Activated CD8-positive, alpha-beta memory T cell treated with anti-CD3 and anti-CD28 coated beads for 36 hours (primary cell): ENCODE measurements around the gene IL22RA1. TPM values are rescaled to one million over a fixed set of nuclear protein-coding genes. Genes with fewer than 3 reads are reported as not detected.

Source experiments
- CTCF ChIA-PET: fragments of 350-600 bp; sonication (Branson Sonifier 250); formaldehyde crosslinking; loops from one replicate; lab custom pipeline; 2021; ENCODE audit warnings: antibody characterized with exemption; lab: Charles Lee
- POLR2A ChIA-PET: fragments of 350-600 bp; sonication (Branson Sonifier 250); formaldehyde crosslinking; loops from one replicate; lab custom pipeline; 2021; ENCODE audit warnings: antibody characterized with exemption; lab: Charles Lee
- total RNA-seq, 2 experiments: library from RNA; stranded (reverse); gene quantifications; one replicate each; pipeline ENCODE4 v1.2.3, GENCODE V29; 2021

Gene IL22RA1, protein sequence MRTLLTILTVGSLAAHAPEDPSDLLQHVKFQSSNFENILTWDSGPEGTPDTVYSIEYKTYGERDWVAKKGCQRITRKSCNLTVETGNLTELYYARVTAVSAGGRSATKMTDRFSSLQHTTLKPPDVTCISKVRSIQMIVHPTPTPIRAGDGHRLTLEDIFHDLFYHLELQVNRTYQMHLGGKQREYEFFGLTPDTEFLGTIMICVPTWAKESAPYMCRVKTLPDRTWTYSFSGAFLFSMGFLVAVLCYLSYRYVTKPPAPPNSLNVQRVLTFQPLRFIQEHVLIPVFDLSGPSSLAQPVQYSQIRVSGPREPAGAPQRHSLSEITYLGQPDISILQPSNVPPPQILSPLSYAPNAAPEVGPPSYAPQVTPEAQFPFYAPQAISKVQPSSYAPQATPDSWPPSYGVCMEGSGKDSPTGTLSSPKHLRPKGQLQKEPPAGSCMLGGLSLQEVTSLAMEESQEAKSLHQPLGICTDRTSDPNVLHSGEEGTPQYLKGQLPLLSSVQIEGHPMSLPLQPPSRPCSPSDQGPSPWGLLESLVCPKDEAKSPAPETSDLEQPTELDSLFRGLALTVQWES
- not detected for total RNA-seq

DNA sequence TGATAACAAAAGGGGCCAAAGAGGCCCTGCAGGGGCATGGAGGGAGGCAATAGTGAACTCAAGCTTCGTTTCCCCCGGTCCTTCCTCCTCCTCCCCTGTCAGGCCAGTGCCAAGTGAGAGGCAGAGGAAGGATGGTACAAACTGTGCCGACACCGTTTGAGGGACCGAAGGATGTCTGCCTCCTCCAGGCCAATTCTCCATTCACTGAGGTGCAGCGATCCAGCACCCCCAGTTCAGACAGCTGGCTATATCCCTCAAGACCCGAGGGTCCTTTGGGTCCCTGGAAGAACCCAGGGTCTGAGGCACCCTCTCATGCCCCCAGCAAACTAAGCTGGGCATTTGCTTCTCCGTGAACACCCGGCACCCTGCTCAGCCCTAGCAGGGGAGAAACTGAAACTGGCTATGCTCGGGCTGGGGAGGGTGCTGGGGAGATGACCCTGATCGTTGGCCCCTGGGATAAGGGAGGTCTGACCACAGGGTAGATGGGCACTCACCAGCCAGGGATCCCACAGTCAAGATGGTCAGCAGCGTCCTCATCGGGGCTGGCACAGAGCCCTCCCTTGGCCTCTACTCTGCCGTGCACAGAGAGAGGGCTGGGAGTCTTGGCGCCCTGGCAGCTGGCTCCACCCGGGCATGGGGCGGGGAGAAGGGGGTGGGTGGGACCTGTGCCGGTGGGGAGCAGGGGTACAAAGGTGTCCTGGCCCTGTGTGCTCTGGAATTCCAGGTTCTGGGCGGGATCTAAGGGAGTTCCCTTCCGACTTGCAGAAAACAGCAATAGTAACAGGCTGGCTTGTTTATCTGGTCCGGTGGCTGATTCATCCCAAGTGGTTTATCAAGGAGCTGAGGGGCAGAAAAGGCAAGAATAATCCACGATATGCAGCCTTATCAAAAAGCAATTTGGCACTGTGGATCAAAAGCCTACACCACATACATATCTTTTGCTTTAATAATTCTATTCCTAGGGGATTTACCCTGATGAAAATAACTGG, at the start of gene IL22RA1:
Gene IL22RA1, minus strand, starts transcription at position 595 of the 989 bp plus-strand sequence. Its CDS starts 58 bp downstream, at position 537.
- POLR2A ChIA-PET, result no interaction called here
- CTCF ChIA-PET, result no interaction called here

DNA sequence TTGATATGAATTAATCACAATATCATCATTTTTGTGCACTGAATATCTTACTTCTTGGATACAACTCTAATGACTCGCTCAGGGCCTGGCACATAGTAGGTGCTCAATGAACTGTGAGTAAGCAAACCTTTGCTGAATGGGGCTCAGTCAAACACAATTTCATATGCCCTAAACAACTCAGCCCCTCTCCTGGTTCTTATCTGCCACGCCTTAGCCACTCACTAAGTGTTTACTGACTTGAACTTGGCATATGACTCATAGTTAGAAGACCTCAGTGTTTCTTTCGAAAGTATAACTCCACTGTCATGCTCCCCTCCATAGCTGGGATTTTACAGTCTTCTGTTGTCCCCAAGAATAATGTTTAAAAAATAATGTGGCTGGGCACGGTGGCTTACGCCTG, 48.9 kb upstream of the IL22RA1 start:
- ChIA-PET POLR2A (interaction anchor here (1.3 kb wide), 1 partner anchor 201 kb away, joined by 3 read pairs; no protein-coding TSS in a partner anchor), CTCF (interaction anchor here (1.3 to 4.9 kb wide), 3 partner anchors 10 to 200 kb away, joined by 3 to 24 read pairs (median 23); no protein-coding TSS in a partner anchor)

DNA sequence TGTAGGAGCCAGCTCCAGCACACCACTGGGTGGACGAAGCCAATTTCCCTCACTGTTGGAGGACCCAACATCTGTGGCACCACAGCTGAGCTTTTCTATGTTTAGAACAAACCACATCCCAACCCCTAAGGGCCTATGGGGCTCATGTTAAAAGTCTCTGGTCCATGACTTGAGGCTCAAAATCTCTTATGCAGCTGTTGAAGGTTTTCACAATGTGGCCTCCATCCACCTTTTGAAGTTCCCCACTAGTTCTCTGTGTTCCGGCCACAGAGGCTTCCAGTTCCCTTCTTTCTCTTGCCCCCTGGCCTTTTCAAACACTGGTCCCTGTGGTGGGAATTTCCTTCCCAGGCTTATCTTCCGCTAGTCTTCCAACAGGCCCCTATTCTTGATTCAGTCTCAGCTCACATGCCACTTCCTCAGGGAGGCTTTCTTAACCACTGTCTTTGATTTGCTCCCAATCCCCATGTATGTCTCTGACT, 48.1 kb upstream of the IL22RA1 start:
- ChIA-PET CTCF (interaction anchor here (1.3 to 4.9 kb wide), 5 partner anchors 8 to 201 kb away, joined by 3 to 24 read pairs (median 7); no protein-coding TSS in a partner anchor), POLR2A (no interaction called here)

DNA sequence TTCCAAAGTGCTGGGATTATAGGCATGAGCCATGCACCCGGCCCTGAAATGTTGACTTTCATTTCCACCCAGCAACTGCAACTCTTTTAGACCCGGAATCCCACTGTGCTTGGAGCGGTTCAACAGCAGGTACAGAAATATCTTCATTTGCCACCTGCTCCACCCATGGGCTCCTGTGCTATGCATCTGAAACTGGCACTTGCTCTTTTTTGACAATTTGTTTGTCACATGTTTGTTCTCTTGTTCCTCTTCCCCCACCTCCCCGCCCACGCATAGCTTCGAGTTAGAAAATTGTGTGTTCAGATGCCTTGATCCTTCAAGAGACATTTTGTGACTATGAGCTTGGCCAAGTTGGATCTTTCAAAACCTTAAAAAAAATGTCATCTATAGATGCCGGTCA, 46.6 kb upstream of the IL22RA1 start:
- ChIA-PET CTCF (interaction anchor here (1.1 to 4.9 kb wide), 5 partner anchors 10 to 202 kb away, joined by 3 to 24 read pairs (median 7); no protein-coding TSS in a partner anchor), POLR2A (no interaction called here)

DNA sequence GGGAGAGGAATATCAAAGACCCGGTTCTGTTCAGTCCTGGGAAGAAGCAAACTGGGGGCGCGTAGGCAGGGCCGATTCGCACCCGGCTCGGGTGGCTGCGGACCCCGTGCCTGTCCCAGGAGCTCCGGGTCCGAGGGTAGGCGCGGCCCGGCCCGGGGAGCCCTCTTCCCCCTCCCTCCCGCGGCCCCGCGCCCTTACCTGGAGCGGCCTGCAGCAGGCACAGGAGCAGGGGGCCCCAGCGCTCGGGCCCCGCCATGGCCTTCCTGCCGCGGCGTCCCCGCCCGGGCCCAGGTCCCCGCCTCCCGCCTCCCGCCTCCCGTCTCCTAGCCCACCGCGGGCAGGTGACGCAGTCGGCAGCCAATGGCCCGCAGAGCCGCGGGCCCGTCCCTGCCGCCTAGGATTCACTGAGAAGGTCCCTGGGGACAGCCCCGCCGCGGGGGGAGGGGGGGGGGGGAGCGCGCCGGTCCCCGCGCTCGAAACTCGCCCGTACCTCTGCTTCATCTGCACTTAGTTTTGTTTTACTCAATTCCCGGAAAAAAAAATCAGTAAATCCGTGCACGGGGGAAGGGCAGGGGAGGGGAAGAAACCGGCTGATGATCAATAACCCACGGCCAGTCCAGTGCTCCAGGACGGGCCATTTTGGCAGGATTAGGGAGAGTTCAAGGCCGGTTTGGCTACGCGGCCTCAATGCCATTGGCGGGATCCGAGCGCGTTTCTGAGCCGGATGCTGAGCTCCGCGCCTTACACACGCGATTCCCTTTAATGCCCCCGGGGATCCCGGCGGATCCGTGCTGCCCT, 44.3 kb upstream of the IL22RA1 start, which contains the start of gene IFNLR1:
Gene IFNLR1, minus strand, starts transcription at position 297 of the 798 bp plus-strand sequence. Its CDS starts 41 bp downstream, at position 256.
- CTCF ChIA-PET, result interaction anchor here (0.5 to 3.4 kb wide), 6 partner anchors 10 to 114 kb away, joined by 3 to 19 read pairs (median 4); no protein-coding TSS in a partner anchor
- POLR2A ChIA-PET, result interaction anchor here (0.5 to 1.2 kb wide), 2 partner anchors 37 to 42 kb away, joined by 4 to 5 read pairs; no protein-coding TSS in a partner anchor

DNA sequence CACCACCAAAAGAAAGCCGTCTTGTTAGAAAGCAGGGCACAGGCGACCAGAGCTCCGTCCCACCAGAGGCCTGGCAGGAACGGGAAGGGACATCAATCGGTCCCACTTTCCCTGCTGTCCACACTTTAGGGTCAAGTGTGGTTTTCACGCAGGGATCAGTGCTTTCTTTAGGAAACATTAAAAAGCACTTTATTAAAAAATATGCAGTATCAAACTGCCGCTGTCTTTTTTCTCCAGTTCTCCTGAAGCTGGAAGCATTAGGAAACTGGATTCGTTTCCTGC, 43.7 kb upstream of the IL22RA1 start:
- ChIA-PET POLR2A (interaction anchor here (0.5 kb wide), 1 partner anchor 43 kb away, joined by 4 read pairs; no protein-coding TSS in a partner anchor), CTCF (interaction anchor here (0.7 to 3.4 kb wide), 5 partner anchors 11 to 39 kb away, joined by 3 to 19 read pairs (median 4); no protein-coding TSS in a partner anchor)

DNA sequence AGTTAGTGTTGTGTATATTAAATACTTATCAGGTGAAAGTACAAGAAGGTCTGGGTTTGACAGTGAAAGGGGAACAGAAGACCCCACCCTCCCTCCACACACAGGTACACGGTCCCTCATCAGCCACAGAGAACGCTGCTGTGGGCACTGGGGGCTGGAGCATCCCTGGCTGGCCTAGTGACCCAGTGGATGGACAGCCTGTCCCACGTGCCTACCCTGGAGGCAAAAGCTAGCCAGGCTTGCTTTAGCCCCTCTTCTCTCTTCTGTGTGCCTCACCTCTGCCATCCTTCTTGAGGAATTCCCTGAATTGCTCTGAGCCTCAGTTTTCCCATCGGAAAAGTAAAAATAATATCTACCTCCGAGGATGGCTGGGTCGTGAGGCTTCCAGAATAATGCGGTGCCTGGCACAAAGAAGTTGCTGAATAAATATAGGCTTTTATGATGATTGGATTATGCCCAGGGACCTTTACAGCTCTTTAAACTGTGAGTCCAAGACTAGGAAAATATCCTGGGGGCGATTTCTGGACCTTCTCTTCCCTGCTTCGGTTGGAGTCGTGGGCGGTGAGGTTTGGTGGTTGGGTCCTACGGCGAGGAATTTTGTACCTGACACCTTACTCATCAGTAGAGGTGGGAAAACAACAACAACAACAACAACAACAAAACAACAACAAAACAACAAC, 43.2 kb upstream of the IL22RA1 start:
- POLR2A ChIA-PET, result no interaction called here
- CTCF ChIA-PET, result interaction anchor here (0.7 to 3.4 kb wide), 5 partner anchors 11 to 39 kb away, joined by 3 to 19 read pairs (median 4); no protein-coding TSS in a partner anchor

DNA sequence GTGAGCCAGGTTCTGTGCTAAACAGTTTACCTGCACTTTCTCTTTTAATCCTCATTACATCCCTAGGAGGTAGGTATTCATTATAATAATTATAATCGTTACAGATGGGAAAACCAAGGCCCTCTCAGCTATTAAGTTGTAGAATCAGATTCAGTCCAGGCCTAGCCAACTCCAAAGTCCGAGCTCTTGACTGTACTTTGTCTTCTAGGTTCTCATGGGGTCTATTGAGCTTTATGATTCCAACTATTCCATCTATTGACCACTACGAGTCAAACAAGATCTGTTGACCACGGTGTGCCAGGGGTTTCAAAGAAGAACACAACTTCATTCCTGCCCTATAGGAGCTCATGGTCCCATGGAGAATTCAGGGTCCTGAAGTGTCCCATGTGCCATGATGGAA, 42.1 kb upstream of the IL22RA1 start:
- POLR2A ChIA-PET, result interaction anchor here (0.9 kb wide), 1 partner anchor 232 kb away, joined by 3 read pairs; no protein-coding TSS in a partner anchor
- CTCF ChIA-PET, result interaction anchor here (0.7 to 3.4 kb wide), 4 partner anchors 14 to 206 kb away, joined by 3 to 19 read pairs (median 4); no protein-coding TSS in a partner anchor

DNA sequence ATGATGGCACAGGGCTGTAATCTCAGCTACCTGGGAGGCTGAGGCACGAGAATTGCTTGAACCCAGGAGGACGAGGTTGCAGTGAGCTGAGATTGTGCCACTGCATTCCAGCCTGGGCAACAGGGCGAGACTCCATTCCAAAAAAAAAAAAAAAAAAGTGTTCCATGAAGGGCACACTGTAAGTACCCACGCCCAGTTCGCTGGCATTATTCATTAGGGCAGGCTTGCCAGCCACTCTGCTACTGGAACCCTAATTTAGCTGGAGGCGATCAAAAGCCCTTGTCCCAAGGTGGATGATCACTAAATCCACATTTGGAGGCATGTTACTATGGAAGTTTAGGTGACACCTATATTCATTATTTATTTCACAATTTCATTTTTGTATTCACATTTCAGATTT, 39.1 kb upstream of the IL22RA1 start:
- ChIA-PET CTCF (interaction anchor here (1.3 kb wide), 1 partner anchor 19 kb away, joined by 3 read pairs; no protein-coding TSS in a partner anchor), POLR2A (no interaction called here)

DNA sequence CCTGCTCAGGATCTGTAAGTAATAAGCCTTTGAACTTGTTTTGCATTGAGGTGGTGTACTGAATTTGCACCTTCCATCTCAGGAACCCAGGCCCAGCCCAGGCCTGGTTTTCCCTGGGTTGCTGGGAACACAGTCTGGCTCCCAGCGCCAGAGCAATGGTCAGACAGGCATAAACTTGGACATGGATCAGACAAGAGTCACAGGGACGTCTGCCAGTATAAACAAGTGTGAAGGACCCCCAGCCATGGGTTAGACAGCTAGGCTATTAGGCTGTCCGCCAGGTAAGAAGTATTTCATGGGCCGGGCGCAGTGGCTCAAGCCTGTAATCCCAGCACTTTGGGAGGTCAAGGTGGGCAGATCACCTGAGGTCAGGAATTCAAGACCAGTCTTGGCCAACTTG, 38.7 kb upstream of the IL22RA1 start:
- ChIA-PET CTCF (interaction anchor here (1.3 kb wide), 1 partner anchor 20 kb away, joined by 3 read pairs; no protein-coding TSS in a partner anchor), POLR2A (no interaction called here)

DNA sequence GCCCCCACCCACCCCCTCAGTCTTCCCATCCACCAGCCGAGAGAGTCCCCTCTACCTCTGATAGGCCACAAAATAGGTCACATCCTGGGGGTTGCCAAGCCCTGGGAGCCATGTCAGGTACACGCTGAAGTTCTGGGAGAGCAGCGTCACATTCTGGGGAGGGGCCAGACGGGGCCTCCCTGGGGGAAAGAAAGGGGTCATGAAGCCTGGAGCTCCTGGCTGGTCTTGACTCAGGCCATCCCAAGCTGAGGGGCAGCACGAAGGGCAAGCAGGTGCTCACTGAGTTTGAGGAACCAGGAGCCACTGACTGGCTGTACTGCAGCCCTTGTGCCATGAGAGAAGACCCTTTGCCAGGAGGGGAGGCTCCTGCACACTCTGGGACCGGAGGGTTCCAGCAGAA, 37.7 kb upstream of the IL22RA1 start:
- ChIA-PET CTCF (interaction anchor here (0.9 kb wide), 1 partner anchor 18 kb away, joined by 5 read pairs; no protein-coding TSS in a partner anchor), POLR2A (no interaction called here)

DNA sequence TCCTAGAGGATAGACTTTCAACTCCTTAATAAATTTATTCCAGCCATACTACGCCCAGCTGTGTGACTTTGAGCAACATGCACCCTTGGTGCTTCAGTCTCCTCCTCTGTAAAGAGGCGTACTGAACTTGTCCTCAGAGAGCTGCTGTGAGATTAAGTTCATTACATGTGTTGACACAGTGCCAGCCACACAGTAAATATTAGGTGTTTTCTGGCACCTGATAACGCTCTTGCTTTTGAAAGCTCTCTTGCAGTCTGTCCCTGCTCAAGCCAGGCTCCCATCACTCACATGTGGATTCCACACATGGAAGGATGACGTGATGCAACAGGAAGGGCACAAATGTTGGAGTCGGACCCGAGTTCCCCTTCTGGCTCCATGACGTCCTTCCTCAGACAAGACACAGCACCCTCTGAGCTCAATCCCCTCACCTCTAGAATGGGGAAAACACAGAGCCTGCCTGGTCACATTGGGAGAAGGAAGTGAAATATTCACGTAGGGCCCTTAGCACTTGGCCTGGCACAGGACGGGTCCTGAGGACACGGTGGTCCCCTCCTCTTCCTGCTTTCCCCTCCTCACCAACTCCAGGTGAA, 36.4 kb upstream of the IL22RA1 start:
- ChIA-PET POLR2A (no interaction called here), CTCF (no interaction called here)

DNA sequence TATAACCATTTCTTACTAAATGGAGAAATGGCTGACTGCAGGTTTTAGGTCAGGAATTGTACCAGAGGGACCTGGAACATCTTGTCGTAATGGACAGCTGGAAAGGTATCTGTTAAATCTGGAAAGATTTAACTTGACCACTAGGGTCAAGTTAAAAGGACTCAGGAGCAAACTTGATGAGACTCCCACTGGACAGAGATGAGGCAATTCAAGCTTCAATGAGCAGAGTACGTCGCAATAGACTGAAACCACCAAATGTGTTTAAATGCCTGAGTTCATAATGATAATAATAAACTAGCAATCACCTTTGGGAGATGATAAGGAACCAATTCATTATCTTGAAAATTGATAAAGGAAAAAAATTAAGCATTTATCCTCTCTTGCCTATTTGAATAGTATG, 35.5 kb upstream of the IL22RA1 start:
- ChIA-PET CTCF (interaction anchor here (1.0 kb wide), 1 partner anchor 21 kb away, joined by 3 read pairs; no protein-coding TSS in a partner anchor), POLR2A (no interaction called here)

DNA sequence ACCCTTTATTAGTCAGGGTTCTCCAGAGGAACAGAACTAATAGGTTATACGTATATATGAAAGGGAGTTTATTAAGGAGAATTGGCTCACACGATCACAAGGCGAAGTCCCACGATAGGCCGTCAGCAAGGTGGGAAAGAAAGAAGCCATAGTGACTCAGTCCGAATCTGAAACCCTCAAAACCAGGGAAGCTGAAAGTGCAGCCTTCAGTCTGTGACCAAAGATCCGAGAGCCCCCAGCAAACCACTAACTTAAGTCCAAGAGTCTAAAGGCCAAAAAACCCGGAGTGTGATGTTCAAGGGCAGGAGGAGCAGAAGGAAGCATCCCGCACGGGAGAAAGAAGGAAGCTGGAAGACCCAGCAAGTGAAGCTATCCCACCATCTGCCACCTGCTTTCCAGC, 34.2 kb upstream of the IL22RA1 start:
- CTCF ChIA-PET, result no interaction called here

DNA sequence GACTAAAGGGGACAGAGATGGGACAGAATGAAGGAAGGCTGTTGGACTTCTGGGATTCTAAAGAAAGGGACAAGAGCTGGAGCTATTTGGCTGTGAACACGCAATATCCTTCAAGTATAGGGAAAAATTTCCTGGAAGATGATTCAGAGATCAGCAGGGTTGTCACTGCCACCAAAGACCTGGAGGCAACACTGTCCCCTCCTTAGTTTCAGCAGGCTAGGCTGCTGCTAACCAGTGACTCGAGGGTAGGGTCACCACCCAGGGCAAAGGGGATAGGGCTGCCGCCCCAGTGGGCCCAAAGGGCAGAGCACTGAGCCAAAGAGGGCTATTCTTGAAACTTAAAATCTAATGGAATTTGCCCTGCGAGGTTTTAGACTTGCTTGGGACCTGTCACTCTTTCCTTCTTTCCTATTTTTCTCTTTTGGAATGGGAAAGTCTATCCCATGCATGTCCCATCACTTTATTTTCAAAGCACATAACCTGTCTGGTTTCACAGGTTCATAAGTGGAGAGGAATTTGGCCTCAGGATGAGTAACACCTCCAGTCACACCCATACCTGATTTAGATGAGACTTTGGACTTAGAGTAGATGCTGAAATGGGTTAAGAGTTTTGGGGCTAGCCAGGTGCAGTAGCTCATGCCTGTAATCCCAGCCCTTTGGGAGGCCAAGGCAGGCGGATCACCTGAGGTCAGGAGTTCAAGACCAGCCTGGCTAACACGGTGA, 32.3 kb upstream of the IL22RA1 start:
- ChIA-PET POLR2A (no interaction called here), CTCF (no interaction called here)

More for the DNA sequence above, 34.2 kb upstream of the IL22RA1 start:
- POLR2A ChIA-PET, result no interaction called here
